Glutamatergic neuron (in vitro differentiated cells): ENCODE results near the gene OLFM1. TPM values are rescaled to one million over a fixed set of nuclear protein-coding genes. Genes with fewer than 3 reads are reported as not detected.

ENCODE experiments used
- DNase-seq: peaks from one replicate; pipeline ENCODE4 v3.0.0; 2022
- H3K27ac Mint-ChIP-seq: one replicate; pipeline ENCODE4 v1.8.0; 2020; ENCODE audit warnings: mild to moderate bottlenecking, mixed read lengths, inconsistent platforms; ENCODE audit not compliant: unreplicated experiment
- H3K27me3 Mint-ChIP-seq: one replicate; pipeline ENCODE4 v1.8.0; 2020; ENCODE audit warnings: mild to moderate bottlenecking, moderate library complexity, mixed read lengths, inconsistent platforms; ENCODE audit not compliant: unreplicated experiment
- H3K36me3 Mint-ChIP-seq: one replicate; pipeline ENCODE4 v1.8.0; 2020; ENCODE audit warnings: mild to moderate bottlenecking, mixed read lengths, inconsistent platforms; ENCODE audit not compliant: unreplicated experiment
- H3K4me1 Mint-ChIP-seq: one replicate; pipeline ENCODE4 v1.8.0; 2020; ENCODE audit warnings: mild to moderate bottlenecking, low read depth, mixed read lengths, inconsistent platforms; ENCODE audit not compliant: unreplicated experiment
- H3K4me3 Mint-ChIP-seq: one replicate; pipeline ENCODE4 v1.8.0; 2020; ENCODE audit warnings: mild to moderate bottlenecking, mixed read lengths, inconsistent platforms; ENCODE audit not compliant: unreplicated experiment
- H3K9me3 Mint-ChIP-seq: one replicate; pipeline ENCODE4 v1.8.0; 2020; ENCODE audit warnings: mild to moderate bottlenecking, moderate library complexity, mixed read lengths, inconsistent platforms; ENCODE audit not compliant: unreplicated experiment
- CTCF ChIP-seq: fragments of 200-600 bp; sonication (generic); IDR thresholded peaks from one replicate; pipeline ENCODE4 v1.5.0; 2021; ENCODE audit not compliant: partially characterized antibody, unreplicated experiment
- total RNA-seq: library from RNA; stranded (reverse); fragmentation: NEBNext Ultra II Directional; extraction: Animal tissue kit (Norgen Biotek cat#: 25700); gene quantifications from one replicate; pipeline ENCODE4 v1.2.1, GENCODE V29; 2021; ENCODE audit not compliant: unreplicated experiment

The OLFM1 gene
- total RNA-seq, 1 donor from 2014 or later = 387 TPM

GRCh38 chr9:135079018-135079417 lies 8.4 kb upstream of the OLFM1 start:
- TF ChIP-seq CTCF = no peak
- Mint-ChIP-seq H3K4me1 (peaks cover 52% of the 10 kb centered on the region), H3K27ac (peak overlapping the region; percentile 49), H3K9me3 (peaks cover 18% of the 10 kb centered on the region), H3K4me3 (peak overlapping the region; percentile 99), H3K36me3 (peaks cover 14% of the 10 kb centered on the region), H3K27me3 (peaks cover 15% of the 10 kb centered on the region)
- peak; percentile 4 for DNase-seq

- Mint-ChIP-seq H3K27ac (no peak overlapping the region), H3K27me3 (peaks cover 15% of the 10 kb centered on the region), H3K4me3 (no peak overlapping the region), H3K4me1 (peaks cover 56% of the 10 kb centered on the region), H3K36me3 (peaks cover 14% of the 10 kb centered on the region), H3K9me3 (peaks cover 17% of the 10 kb centered on the region)
- TF ChIP-seq CTCF = no peak
- DNase-seq = peak; percentile 6
These were observed 7.8 kb upstream of the OLFM1 start for GRCh38 chr9:135079676-135080075.

GRCh38 chr9:135080286-135081263 lies 6.9 kb upstream of the OLFM1 start:
- H3K9me3 Mint-ChIP-seq = peaks cover 16% of the 10 kb centered on the region
- DNase-seq = peak; percentile 21
- H3K27me3 Mint-ChIP-seq = peaks cover 20% of the 10 kb centered on the region
- H3K4me1 Mint-ChIP-seq = peaks cover 57% of the 10 kb centered on the region
- H3K27ac Mint-ChIP-seq = peak overlapping the region; percentile 66
- H3K4me3 Mint-ChIP-seq = peak overlapping the region; percentile 34
- no peak for TF ChIP-seq CTCF
- H3K36me3 Mint-ChIP-seq = peaks cover 14% of the 10 kb centered on the region

- TF ChIP-seq CTCF = no peak
- H3K9me3 Mint-ChIP-seq = peaks cover 16% of the 10 kb centered on the region
- peak; percentile 35 for DNase-seq
- H3K36me3 Mint-ChIP-seq = peaks cover 12% of the 10 kb centered on the region
- H3K4me1 Mint-ChIP-seq = peaks cover 60% of the 10 kb centered on the region
- peak overlapping the region; percentile 34 for H3K4me3 Mint-ChIP-seq
- peak overlapping the region; percentile 66 for H3K27ac Mint-ChIP-seq
- H3K27me3 Mint-ChIP-seq = peaks cover 18% of the 10 kb centered on the region
These were observed 6.2 kb upstream of the OLFM1 start for GRCh38 chr9:135081264-135081660.

- Mint-ChIP-seq H3K27me3 (peaks cover 14% of the 10 kb centered on the region), H3K9me3 (peaks cover 12% of the 10 kb centered on the region), H3K4me1 (peaks cover 58% of the 10 kb centered on the region), H3K4me3 (peak overlapping the region; percentile 34), H3K27ac (peak overlapping the region; percentile 18), H3K36me3 (peaks cover 9% of the 10 kb centered on the region)
- TF ChIP-seq CTCF = no peak
- peak; percentile 10 for DNase-seq
These were observed 5.7 kb upstream of the OLFM1 start for GRCh38 chr9:135081731-135082130.
